Upper lobe of right lung (tissue), 1 donor: Measurements from ENCODE around the gene SEPTIN11. TPM values are rescaled to one million over a fixed set of nuclear protein-coding genes. Genes with fewer than 3 reads are reported as not detected.

Experiments used
- ATAC-seq: fragments of 200-7000 bp; cut with Tn5 transposase; one replicate; pipeline ENCODE4 v1.9.1; 2020; ENCODE audit warnings: mild to moderate bottlenecking, moderate library complexity
- DNase-seq: peaks from one replicate; pipeline ENCODE4 v3.0.0-alpha.2; 2020
- H3K27ac ChIP-seq: fragments of 200-600 bp; one replicate; pipeline ENCODE4 v1.8.0; 2022
- H3K27me3 ChIP-seq: fragments of 200-600 bp; one replicate; pipeline ENCODE4 v1.8.0; 2022; ENCODE audit warnings: mild to moderate bottlenecking
- H3K36me3 ChIP-seq: fragments of 200-600 bp; one replicate; pipeline ENCODE4 v1.8.0; 2022
- H3K4me1 ChIP-seq: fragments of 200-600 bp; one replicate; pipeline ENCODE4 v1.8.0; 2022
- H3K4me3 ChIP-seq: fragments of 200-600 bp; one replicate; pipeline ENCODE4 v1.8.0; 2022; ENCODE audit warnings: mild to moderate bottlenecking
- H3K9me3 ChIP-seq: fragments of 200-600 bp; one replicate; pipeline ENCODE4 v1.8.0; 2022
- CTCF ChIP-seq: fragments of 200-600 bp; IDR thresholded peaks from one replicate; pipeline ENCODE4 v1.8.0; 2022; ENCODE audit warnings: antibody characterized with exemption
- intact Hi-C: fragments of 100-400 bp; cut with DNase I; formaldehyde crosslinking; loops from one replicate; pipeline ENCODE4 v1.11.0; 2022
- total RNA-seq: library from RNA; stranded (reverse); fragmentation: NEBNext Ultra II Directional; extraction: Animal tissue kit (Norgen Biotek cat#: 25700); gene quantifications from one replicate; pipeline ENCODE4 v1.2.1, GENCODE V29; 2021
- donor health status: DM: no; HTN: yes; CAD: no; lungs with severe emphysema.

Gene SEPTIN11
- total RNA-seq, 1 donor from 2014 or later = 112 TPM

- Histone ChIP-seq H3K4me3 (no peak overlapping the region), H3K27ac (no peak overlapping the region), H3K27me3 (no peaks in the 10 kb centered on the region), H3K36me3 (no peaks in the 10 kb centered on the region), H3K4me1 (peaks cover 16% of the 10 kb centered on the region), H3K9me3 (no peaks in the 10 kb centered on the region)
- TF ChIP-seq CTCF = no peak
- no peak for ATAC-seq
- intact Hi-C loops = no loop called here
- no peak for DNase-seq
These were observed 3.4 kb downstream of the SEPTIN11 start for GRCh38 chr4:76952656-76953582.

- no peak for DNase-seq
- H3K27me3 ChIP-seq = no peaks in the 10 kb centered on the region
- H3K9me3 ChIP-seq = no peaks in the 10 kb centered on the region
- no peak for ATAC-seq
- no peaks in the 10 kb centered on the region for H3K36me3 ChIP-seq
- no peak overlapping the region for H3K4me3 ChIP-seq
- H3K4me1 ChIP-seq = peaks cover 16% of the 10 kb centered on the region
- no peak overlapping the region for H3K27ac ChIP-seq
- TF ChIP-seq CTCF = no peak
- intact Hi-C loops = no loop called here
These were observed 4.4 kb downstream of the SEPTIN11 start for GRCh38 chr4:76953956-76954355.

- DNase-seq (no peak), ATAC-seq (no peak)
- Histone ChIP-seq H3K27ac (no peak overlapping the region), H3K27me3 (no peaks in the 10 kb centered on the region), H3K4me3 (no peak overlapping the region), H3K36me3 (no peaks in the 10 kb centered on the region), H3K9me3 (no peaks in the 10 kb centered on the region), H3K4me1 (peaks cover 16% of the 10 kb centered on the region)
- no peak for TF ChIP-seq CTCF
- intact Hi-C loops = no loop called here
These were observed 4.9 kb downstream of the SEPTIN11 start for GRCh38 chr4:76954489-76954888.

GRCh38 chr4:76955182-76955581, 5.6 kb downstream of the SEPTIN11 start:
- no peak for DNase-seq
- Histone ChIP-seq H3K27ac (no peak overlapping the region), H3K4me3 (no peak overlapping the region), H3K36me3 (no peaks in the 10 kb centered on the region), H3K9me3 (no peaks in the 10 kb centered on the region), H3K27me3 (no peaks in the 10 kb centered on the region), H3K4me1 (peaks cover 16% of the 10 kb centered on the region)
- intact Hi-C loops = no loop called here
- no peak for ATAC-seq
- no peak for TF ChIP-seq CTCF

GRCh38 chr4:76957004-76957738, 7.6 kb downstream of the SEPTIN11 start:
- no peaks in the 10 kb centered on the region for H3K27me3 ChIP-seq
- no peak for TF ChIP-seq CTCF
- DNase-seq = no peak
- no peak overlapping the region for H3K27ac ChIP-seq
- H3K9me3 ChIP-seq = no peaks in the 10 kb centered on the region
- intact Hi-C loops = no loop called here
- H3K36me3 ChIP-seq = no peaks in the 10 kb centered on the region
- H3K4me1 ChIP-seq = peaks cover 8% of the 10 kb centered on the region
- no peak overlapping the region for H3K4me3 ChIP-seq
- peak; percentile 42 for ATAC-seq
